ENCODE results near the gene EXD1. TPM values are rescaled to one million over a fixed set of nuclear protein-coding genes. Genes with fewer than 3 reads are reported as not detected.
"Not testable (repeated sequence)": the region's sequence is repeated elsewhere in the genome, so short reads cannot be mapped to it uniquely, and the experiment has no call there.

Gene EXD1
- total RNA-seq, 1 experiment from 2014 or later = not detected

DNA sequence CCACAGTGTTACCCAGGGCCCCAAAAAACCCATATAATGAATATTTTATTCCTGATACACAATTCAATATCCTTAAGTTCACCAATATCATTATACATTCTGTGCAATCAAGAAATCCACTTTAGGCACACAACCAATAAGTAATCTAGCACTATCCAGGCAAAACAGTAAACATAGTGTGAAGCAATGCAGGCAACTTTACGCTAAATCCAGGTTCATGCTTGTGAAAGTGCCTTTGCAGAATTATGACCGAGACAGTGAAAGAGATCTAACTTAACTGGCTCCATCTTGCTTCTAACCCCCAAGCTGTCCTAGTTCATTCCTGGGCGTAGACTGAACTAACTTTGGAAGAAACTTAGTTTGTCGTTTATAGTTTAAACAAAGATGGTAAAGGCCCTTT lies 80.3 kb downstream of the EXD1 start:
- no peaks in the 10 kb centered on the region for H3K9me3 ChIP-seq (replicated peaks)
- H3K4me3 ChIP-seq = no peak overlapping the region
- no peak for DNase-seq (ENCODE audit: low read depth in 1 of 2, low spot score in 2 of 2)
- no peaks in the 10 kb centered on the region for H3K27me3 ChIP-seq (replicated peaks)
- no peaks in the 10 kb centered on the region for H3K36me3 ChIP-seq
- no peaks in the 10 kb centered on the region for H3K4me1 ChIP-seq (replicated peaks)
- no peak overlapping the region for H3K27ac ChIP-seq

DNA sequence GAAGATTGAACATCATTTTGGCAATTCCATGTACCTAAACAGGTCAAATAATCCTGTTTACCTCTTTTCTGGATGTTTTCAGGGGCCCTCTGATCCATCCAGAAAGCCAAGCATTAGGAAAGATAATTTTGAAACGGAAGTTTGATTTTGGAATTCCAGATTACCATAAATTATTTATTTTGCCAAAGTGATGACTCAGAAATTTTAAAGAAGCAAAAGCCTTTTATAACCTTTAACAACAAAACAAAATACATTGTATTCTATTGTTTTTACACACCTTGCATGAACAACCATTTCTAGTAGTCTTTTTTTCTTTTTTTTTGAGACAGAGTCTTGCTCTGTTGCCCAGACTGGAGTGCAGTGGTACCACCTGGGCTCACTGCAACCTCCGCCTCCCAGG lies 82.5 kb downstream of the EXD1 start:
- H3K36me3 ChIP-seq = no peaks in the 10 kb centered on the region
- no peaks in the 10 kb centered on the region for H3K27me3 ChIP-seq (replicated peaks)
- no peaks in the 10 kb centered on the region for H3K9me3 ChIP-seq (replicated peaks)
- DNase-seq (ENCODE audit: low read depth in 1 of 2, low spot score in 2 of 2) = no peak
- no peak overlapping the region for H3K27ac ChIP-seq
- H3K4me3 ChIP-seq = no peak overlapping the region
- H3K4me1 ChIP-seq (replicated peaks) = no peaks in the 10 kb centered on the region

DNA sequence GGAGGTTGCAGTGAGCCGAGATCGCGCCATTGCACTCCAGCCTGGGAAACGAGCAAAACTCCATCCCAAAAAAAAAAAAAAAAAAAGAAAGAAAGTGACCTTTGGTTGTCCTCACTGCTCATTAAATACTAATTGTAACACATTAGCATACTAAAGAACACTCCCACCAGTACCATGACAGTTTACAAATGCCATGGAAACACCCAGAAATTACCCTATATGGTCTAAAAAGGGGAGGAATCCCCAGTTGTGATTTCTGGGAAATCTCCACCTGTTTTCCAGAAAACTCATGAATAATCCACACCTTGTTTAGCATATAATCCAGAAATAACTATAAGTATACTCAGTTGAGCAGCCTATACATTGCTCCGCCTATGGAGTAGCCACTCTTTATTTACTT lies 90.9 kb downstream of the EXD1 start:
- no peaks in the 10 kb centered on the region for H3K27me3 ChIP-seq (replicated peaks)
- H3K4me1 ChIP-seq (replicated peaks) = no peaks in the 10 kb centered on the region
- DNase-seq (ENCODE audit: low read depth in 1 of 2, low spot score in 2 of 2) = no peak
- H3K4me3 ChIP-seq = no peak overlapping the region
- no peaks in the 10 kb centered on the region; the same call in 1 of the 2 replicates for H3K9me3 ChIP-seq (replicated peaks)
- no peaks in the 10 kb centered on the region for H3K36me3 ChIP-seq
- H3K27ac ChIP-seq = no peak overlapping the region

DNA sequence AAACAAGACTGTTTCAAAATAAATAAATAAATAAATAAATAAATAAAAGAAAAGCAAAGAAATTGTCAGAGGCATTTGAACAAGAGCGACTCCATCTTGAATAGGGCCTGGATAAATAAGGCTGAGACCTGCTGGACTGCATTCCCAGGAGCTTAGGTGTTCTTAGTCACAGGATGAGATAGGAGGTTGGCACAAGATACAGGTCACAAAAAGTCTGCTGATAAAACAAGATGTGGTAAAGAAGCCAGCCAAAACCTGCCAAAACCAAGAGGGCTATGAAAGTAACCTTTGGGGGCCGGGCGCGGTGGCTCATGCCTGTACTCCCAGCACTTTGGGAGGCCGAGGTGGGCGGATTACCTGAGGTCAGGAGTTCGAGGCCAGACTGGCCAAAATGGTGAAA lies 91.4 kb downstream of the EXD1 start:
- H3K4me3 ChIP-seq; DNase-seq (ENCODE audit: low read depth in 1 of 2, low spot score in 2 of 2): not testable (repeated sequence)

DNA sequence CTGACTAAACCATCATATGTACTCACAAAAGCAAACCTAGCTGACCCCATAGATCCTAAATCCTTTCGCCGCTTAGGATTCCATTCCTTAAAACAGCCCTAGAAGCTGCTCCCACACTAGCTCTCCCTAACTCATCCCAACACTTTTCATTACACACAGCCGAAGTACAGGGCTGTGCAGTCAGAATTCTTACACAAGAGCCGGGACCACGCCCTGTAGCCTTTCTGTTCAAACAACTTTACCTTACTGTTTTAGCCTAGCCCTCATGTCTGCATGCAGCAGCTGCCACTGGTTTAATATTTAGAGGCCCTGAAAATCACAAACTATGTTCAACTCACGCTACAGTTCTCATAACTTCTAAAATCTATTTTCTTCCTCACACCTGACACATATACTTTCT lies 95.0 kb downstream of the EXD1 start:
- not testable (repeated sequence) for H3K9me3 ChIP-seq (replicated peaks); H3K27ac ChIP-seq; H3K4me3 ChIP-seq; H3K4me1 ChIP-seq (replicated peaks); H3K36me3 ChIP-seq; DNase-seq (ENCODE audit: low read depth in 1 of 2, low spot score in 2 of 2); H3K27me3 ChIP-seq (replicated peaks)

More for the DNA sequence above, 91.4 kb downstream of the EXD1 start:
- not testable (repeated sequence) for H3K4me1 ChIP-seq (replicated peaks); H3K36me3 ChIP-seq; H3K27me3 ChIP-seq (replicated peaks); H3K9me3 ChIP-seq (replicated peaks); H3K27ac ChIP-seq

DNA sequence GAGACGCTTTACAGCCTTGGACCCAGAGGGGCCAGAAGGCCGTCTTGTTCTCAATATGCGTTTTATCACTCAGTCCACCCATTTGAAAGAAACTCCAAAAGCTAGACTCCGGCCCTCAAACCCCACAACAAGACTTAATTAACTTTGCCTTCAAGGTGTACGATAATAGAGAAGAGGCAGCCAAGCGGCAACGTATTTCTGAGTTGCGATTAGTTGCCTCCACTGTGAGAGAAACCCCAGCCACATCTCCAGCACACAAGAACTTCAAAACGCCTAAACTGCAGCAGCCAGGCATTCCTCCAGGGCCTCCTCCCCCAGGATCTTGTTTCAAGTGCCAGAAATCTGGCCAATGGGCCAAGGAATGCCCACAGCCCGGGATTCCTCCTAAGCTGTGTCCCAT lies 97.1 kb downstream of the EXD1 start:
- DNase-seq (ENCODE audit: low read depth in 1 of 2, low spot score in 2 of 2) = no peak
- Histone ChIP-seq H3K4me3 (no peak overlapping the region), H3K27ac (no peak overlapping the region), H3K27me3 (replicated peaks) (no peaks in the 10 kb centered on the region), H3K9me3 (replicated peaks) (no peaks in the 10 kb centered on the region), H3K4me1 (replicated peaks) (no peaks in the 10 kb centered on the region), H3K36me3 (no peaks in the 10 kb centered on the region)

Other genes starting within 250 kb of the EXD1 start
- 25.5 and 35.0 TPM in 2 replicates for gene INO80, start 114.5 kb downstream of the EXD1 start, total RNA-seq (2014; rRNA removed; shearing (Covaris generic))
- 46.1 and 71.8 TPM in 2 replicates for gene CHP1, start 511 bp upstream of the EXD1 start, total RNA-seq (2014; rRNA removed; shearing (Covaris generic))
- gene OIP5, start 101.8 kb upstream of the EXD1 start, total RNA-seq (2014; rRNA removed; shearing (Covaris generic)) = 31.1 and 43.4 TPM in 2 replicates
- 175 and 251 TPM in 2 replicates for gene NUSAP1, start 102.1 kb upstream of the EXD1 start, total RNA-seq (2014; rRNA removed; shearing (Covaris generic))
- 17.4 and 35.4 TPM in 2 replicates for gene NDUFAF1, start 171.7 kb upstream of the EXD1 start, total RNA-seq (2014; rRNA removed; shearing (Covaris generic))
- 26.0 and 34.9 TPM in 2 replicates for gene RTF1, start 186.3 kb upstream of the EXD1 start, total RNA-seq (2014; rRNA removed; shearing (Covaris generic))

Data from SJSA1 (cell line).